HCT116 (cell line): Measurements from ENCODE around the gene HIPK2.

Source experiments
- CBX3 ChIP-seq: IDR thresholded peaks from 2 replicates; pipeline ENCODE4 v1.6.1; 2012; ENCODE audit warnings: low read depth
- CEBPB ChIP-seq: IDR thresholded peaks from 2 replicates; pipeline ENCODE4 v1.6.1; 2012; ENCODE audit warnings: low read depth
- EZH2 ChIP-seq: fragments of 200-600 bp; sonication (generic); IDR thresholded peaks from 2 replicates; pipeline ENCODE4 v1.6.1; 2017; ENCODE audit warnings: antibody characterized with exemption, mixed run types
- EZH2phosphoT487 ChIP-seq: fragments of 200-600 bp; IDR thresholded peaks from 2 replicates; pipeline ENCODE4 v1.6.1; 2018; ENCODE audit warnings: antibody characterized with exemption, borderline replicate concordance
- FOSL1 ChIP-seq: IDR thresholded peaks from 2 replicates; pipeline ENCODE4 v1.6.1; 2012; ENCODE audit warnings: low read depth
- JUND ChIP-seq: IDR thresholded peaks from 2 replicates; pipeline ENCODE4 v1.6.1; 2012
- POLR2A ChIP-seq: IDR thresholded peaks from 2 replicates; pipeline ENCODE4 v1.7.0; 2011; ENCODE audit warnings: borderline replicate concordance; ENCODE audit not compliant: insufficient read depth, insufficient read length; ENCODE audit errors: extremely low read depth
- POLR2AphosphoS5 ChIP-seq: IDR thresholded peaks from 2 replicates; pipeline ENCODE4 v1.6.1; 2011; ENCODE audit warnings: mild to moderate bottlenecking, low read depth, low read length, moderate library complexity
- SP1 ChIP-seq: IDR thresholded peaks from 2 replicates; pipeline ENCODE4 v1.6.1; 2012; ENCODE audit warnings: low read depth
- SRF ChIP-seq: IDR thresholded peaks from 2 replicates; pipeline ENCODE4 v1.6.1; 2012; ENCODE audit warnings: low read depth
- TCF7L2 ChIP-seq: IDR thresholded peaks from 2 replicates; pipeline ENCODE4 v1.7.0; 2011; ENCODE audit warnings: borderline replicate concordance, inconsistent platforms; ENCODE audit not compliant: insufficient read depth, insufficient read length; ENCODE audit errors: extremely low read depth
- TF ChIP-seq, protein P1 (sequence below), 3 experiments: fragments of 200-600 bp in 1 of 3; sonication (generic) in 1 of 3; IDR thresholded peaks in 2 of 3; conservative IDR thresholded peaks in 1 of 3; 2 replicates each; pipeline ENCODE4 v1.5.1; 2012 to 2017; ENCODE audit warnings: low read depth in 2 of 3, low read length in 2 of 3, antibody characterized with exemption in 1 of 3, borderline replicate concordance in 1 of 3, control low read depth in 1 of 3, mild to moderate bottlenecking in 1 of 3, mixed read lengths in 1 of 3, mixed run types in 1 of 3, moderate library complexity in 1 of 3; ENCODE audit not compliant: insufficient read depth in 1 of 3
- TF ChIP-seq, protein P2 (sequence below): IDR thresholded peaks from 2 replicates; pipeline ENCODE4 v1.6.1; 2011; ENCODE audit warnings: mild to moderate bottlenecking, low read length, moderate library complexity; ENCODE audit not compliant: insufficient replicate concordance; ENCODE audit errors: extremely low read depth
- TF ChIP-seq, protein P3 (sequence below): IDR thresholded peaks from 2 replicates; pipeline ENCODE4 v1.6.1; 2012; ENCODE audit warnings: low read depth

DNA sequence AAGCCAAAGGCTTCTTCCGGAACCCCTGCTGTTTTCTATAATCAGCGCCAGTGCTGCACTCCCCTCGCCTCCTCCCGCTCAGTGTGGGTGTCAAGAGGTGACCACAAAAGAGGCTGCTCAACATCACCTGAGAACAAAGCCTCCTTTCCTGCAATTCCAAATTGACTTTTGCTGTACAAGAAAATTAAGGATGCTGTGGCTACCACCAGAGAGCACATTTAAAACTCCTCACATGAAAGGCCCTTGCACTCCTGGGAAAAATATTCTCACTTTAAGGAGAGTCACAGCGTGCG is 96.4 kb downstream of the HIPK2 start:
- TF ChIP-seq EZH2phosphoT487 (no peak), POLR2A (no peak), TCF7L2 (no peak), POLR2AphosphoS5 (no peak), FOSL1 (no peak), EZH2 (no peak), CEBPB (no peak), JUND (no peak), SRF (no peak), SP1 (no peak), CBX3 (no peak)
- TF ChIP-seq, protein P1, sequence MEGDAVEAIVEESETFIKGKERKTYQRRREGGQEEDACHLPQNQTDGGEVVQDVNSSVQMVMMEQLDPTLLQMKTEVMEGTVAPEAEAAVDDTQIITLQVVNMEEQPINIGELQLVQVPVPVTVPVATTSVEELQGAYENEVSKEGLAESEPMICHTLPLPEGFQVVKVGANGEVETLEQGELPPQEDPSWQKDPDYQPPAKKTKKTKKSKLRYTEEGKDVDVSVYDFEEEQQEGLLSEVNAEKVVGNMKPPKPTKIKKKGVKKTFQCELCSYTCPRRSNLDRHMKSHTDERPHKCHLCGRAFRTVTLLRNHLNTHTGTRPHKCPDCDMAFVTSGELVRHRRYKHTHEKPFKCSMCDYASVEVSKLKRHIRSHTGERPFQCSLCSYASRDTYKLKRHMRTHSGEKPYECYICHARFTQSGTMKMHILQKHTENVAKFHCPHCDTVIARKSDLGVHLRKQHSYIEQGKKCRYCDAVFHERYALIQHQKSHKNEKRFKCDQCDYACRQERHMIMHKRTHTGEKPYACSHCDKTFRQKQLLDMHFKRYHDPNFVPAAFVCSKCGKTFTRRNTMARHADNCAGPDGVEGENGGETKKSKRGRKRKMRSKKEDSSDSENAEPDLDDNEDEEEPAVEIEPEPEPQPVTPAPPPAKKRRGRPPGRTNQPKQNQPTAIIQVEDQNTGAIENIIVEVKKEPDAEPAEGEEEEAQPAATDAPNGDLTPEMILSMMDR (IDR thresholded peaks at IDR 0.05 in 2 of 3, conservative IDR thresholded peaks at IDR 0.05 in 1 of 3; ENCODE audit: borderline replicate concordance in 1 of 3, insufficient read depth in 1 of 3, low read depth in 2 of 3, low read length in 2 of 3): no peak
- TF ChIP-seq, protein P2, sequence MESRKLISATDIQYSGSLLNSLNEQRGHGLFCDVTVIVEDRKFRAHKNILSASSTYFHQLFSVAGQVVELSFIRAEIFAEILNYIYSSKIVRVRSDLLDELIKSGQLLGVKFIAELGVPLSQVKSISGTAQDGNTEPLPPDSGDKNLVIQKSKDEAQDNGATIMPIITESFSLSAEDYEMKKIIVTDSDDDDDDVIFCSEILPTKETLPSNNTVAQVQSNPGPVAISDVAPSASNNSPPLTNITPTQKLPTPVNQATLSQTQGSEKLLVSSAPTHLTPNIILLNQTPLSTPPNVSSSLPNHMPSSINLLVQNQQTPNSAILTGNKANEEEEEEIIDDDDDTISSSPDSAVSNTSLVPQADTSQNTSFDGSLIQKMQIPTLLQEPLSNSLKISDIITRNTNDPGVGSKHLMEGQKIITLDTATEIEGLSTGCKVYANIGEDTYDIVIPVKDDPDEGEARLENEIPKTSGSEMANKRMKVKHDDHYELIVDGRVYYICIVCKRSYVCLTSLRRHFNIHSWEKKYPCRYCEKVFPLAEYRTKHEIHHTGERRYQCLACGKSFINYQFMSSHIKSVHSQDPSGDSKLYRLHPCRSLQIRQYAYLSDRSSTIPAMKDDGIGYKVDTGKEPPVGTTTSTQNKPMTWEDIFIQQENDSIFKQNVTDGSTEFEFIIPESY: no peak
- TF ChIP-seq, protein P3, sequence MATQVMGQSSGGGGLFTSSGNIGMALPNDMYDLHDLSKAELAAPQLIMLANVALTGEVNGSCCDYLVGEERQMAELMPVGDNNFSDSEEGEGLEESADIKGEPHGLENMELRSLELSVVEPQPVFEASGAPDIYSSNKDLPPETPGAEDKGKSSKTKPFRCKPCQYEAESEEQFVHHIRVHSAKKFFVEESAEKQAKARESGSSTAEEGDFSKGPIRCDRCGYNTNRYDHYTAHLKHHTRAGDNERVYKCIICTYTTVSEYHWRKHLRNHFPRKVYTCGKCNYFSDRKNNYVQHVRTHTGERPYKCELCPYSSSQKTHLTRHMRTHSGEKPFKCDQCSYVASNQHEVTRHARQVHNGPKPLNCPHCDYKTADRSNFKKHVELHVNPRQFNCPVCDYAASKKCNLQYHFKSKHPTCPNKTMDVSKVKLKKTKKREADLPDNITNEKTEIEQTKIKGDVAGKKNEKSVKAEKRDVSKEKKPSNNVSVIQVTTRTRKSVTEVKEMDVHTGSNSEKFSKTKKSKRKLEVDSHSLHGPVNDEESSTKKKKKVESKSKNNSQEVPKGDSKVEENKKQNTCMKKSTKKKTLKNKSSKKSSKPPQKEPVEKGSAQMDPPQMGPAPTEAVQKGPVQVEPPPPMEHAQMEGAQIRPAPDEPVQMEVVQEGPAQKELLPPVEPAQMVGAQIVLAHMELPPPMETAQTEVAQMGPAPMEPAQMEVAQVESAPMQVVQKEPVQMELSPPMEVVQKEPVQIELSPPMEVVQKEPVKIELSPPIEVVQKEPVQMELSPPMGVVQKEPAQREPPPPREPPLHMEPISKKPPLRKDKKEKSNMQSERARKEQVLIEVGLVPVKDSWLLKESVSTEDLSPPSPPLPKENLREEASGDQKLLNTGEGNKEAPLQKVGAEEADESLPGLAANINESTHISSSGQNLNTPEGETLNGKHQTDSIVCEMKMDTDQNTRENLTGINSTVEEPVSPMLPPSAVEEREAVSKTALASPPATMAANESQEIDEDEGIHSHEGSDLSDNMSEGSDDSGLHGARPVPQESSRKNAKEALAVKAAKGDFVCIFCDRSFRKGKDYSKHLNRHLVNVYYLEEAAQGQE: no peak
